Epithelial cell of esophagus (primary cell): Measurements from ENCODE around the gene MIS18BP1.

Experiments
- DNase-seq: peaks from one replicate; pipeline ENCODE4 v3.0.0; 2010; ENCODE audit warnings: low read depth
- H3K4me3 ChIP-seq: 2 replicates; pipeline ENCODE4 v1.5.1; 2011; ENCODE audit warnings: mild to moderate bottlenecking, low read length, control low read depth
- CTCF ChIP-seq: IDR thresholded peaks from 2 replicates; pipeline ENCODE4 v1.5.1; 2011; ENCODE audit warnings: low read depth, mild to moderate bottlenecking, low read length, control low read depth, inconsistent platforms; ENCODE audit not compliant: insufficient read depth; ENCODE audit errors: missing control alignments

The MIS18BP1 gene

GRCh38 chr14:45271858-45272537 is 19.0 kb upstream of the MIS18BP1 start:
- no peak for TF ChIP-seq CTCF
- DNase-seq: no peak
- no peak overlapping the region for H3K4me3 ChIP-seq

GRCh38 chr14:45270031-45270430 is 17.0 kb upstream of the MIS18BP1 start:
- no peak overlapping the region for H3K4me3 ChIP-seq
- TF ChIP-seq CTCF: no peak
- DNase-seq: no peak

GRCh38 chr14:45267071-45267470 is 14.1 kb upstream of the MIS18BP1 start:
- DNase-seq: no peak
- H3K4me3 ChIP-seq: no peak overlapping the region
- TF ChIP-seq CTCF: no peak

GRCh38 chr14:45262637-45263036 is 9.6 kb upstream of the MIS18BP1 start:
- no peak overlapping the region for H3K4me3 ChIP-seq
- no peak for DNase-seq
- no peak for TF ChIP-seq CTCF

GRCh38 chr14:45261209-45261608 is 8.2 kb upstream of the MIS18BP1 start:
- no peak overlapping the region for H3K4me3 ChIP-seq
- TF ChIP-seq CTCF: no peak
- no peak for DNase-seq

GRCh38 chr14:45258805-45259204 is 5.8 kb upstream of the MIS18BP1 start:
- no peak for TF ChIP-seq CTCF
- H3K4me3 ChIP-seq: no peak overlapping the region

GRCh38 chr14:45258073-45258472 is 5.1 kb upstream of the MIS18BP1 start:
- DNase-seq: no peak
- no peak for TF ChIP-seq CTCF
- no peak overlapping the region for H3K4me3 ChIP-seq

More at GRCh38 chr14:45258805-45259204, 5.8 kb upstream of the MIS18BP1 start:
- DNase-seq: no peak
